GM12874 (cell line): ENCODE measurements around the gene KRTAP6-3.

Experiments used
- TF ChIP-seq, protein P1 (sequence below): IDR thresholded peaks from 2 replicates; pipeline ENCODE4 v1.5.1; 2011; ENCODE audit warnings: low read depth, mild to moderate bottlenecking, control low read depth, low read length, moderate library complexity; ENCODE audit not compliant: insufficient read depth

The KRTAP6-3 gene

GRCh38 chr21:30620522-30620921 lies 28.3 kb downstream of the KRTAP6-3 start, which contains the start of gene KRTAP20-4:
KRTAP20-4 (plus strand) TSS chr21:30620627.
- TF ChIP-seq, protein P1, sequence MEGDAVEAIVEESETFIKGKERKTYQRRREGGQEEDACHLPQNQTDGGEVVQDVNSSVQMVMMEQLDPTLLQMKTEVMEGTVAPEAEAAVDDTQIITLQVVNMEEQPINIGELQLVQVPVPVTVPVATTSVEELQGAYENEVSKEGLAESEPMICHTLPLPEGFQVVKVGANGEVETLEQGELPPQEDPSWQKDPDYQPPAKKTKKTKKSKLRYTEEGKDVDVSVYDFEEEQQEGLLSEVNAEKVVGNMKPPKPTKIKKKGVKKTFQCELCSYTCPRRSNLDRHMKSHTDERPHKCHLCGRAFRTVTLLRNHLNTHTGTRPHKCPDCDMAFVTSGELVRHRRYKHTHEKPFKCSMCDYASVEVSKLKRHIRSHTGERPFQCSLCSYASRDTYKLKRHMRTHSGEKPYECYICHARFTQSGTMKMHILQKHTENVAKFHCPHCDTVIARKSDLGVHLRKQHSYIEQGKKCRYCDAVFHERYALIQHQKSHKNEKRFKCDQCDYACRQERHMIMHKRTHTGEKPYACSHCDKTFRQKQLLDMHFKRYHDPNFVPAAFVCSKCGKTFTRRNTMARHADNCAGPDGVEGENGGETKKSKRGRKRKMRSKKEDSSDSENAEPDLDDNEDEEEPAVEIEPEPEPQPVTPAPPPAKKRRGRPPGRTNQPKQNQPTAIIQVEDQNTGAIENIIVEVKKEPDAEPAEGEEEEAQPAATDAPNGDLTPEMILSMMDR: no peak

GRCh38 chr21:30623362-30623761 lies 31.1 kb downstream of the KRTAP6-3 start:
- TF ChIP-seq, protein P1: no peak

DNA sequence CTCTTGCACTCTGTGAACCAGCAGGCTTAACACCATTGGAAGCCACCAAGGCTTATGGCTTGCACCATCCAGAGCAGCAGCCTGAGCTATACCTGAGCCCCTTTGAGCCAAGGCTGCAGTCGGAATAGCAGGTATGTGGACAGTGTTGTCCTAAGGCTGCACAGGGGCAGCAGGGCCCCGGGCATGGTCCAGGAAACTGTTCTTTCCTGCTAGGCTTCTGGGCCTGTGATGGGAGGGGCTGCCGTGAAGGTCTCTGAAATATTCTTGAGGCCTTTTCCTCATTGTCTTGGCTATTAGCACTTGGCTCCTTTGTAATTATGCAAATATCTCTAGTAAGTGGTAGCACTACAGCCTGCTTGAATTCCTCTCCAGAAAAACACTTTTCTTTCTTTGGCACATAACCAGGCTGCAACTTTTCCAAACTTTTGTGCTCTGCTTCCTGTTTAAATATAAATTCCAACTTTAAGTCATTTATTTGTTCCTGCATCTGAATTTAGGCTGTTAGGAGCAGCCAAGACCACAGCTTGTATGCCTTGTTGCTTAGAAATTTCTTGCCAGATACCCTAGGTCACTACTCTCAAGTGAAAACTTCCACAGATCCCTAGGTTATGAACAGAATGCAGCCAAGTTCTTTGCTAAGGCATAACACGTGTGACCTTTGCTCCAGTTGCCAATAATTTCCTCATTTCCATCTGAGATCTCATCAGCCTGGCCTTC lies 33.4 kb downstream of the KRTAP6-3 start:
- TF ChIP-seq, protein P1: no peak

DNA sequence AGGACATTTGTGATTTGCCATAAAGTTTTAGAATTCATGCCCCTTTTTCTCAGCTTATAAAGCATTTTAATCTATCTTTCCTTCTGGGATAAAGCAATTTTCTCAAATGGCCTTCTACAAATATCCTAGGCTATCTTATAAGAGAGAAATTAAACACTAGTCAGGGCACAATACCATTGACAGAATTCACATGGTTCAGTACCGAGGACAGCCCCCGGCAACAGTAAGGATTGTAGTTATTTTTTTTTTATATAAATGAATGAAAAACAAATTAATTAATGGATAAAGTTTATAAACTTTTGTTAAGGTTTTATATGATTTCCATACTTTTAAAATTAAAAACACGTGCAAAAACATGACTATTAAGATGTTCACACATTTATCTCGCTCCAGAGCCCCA lies 35.9 kb downstream of the KRTAP6-3 start:
- TF ChIP-seq, protein P1: no peak

- TF ChIP-seq, protein P1: no peak
Observed at GRCh38 chr21:30629200-30629599, 37.0 kb downstream of the KRTAP6-3 start.

- TF ChIP-seq, protein P1: no peak
Observed at GRCh38 chr21:30634906-30635305, 42.7 kb downstream of the KRTAP6-3 start, which contains the start of gene KRTAP20-2. KRTAP20-2 (plus strand) TSS chr21:30635206; CDS start chr21:30635264, 58 bp downstream.

GRCh38 chr21:30638686-30639085 lies 46.4 kb downstream of the KRTAP6-3 start:
- TF ChIP-seq, protein P1: no peak
